ENCODE data around the gene ATP10A.

The ATP10A gene

GRCh38 chr15:25737218-25737643, 125.9 kb downstream of the ATP10A start:
- DNase-seq (ENCODE audit: low spot score) = no peak

GRCh38 chr15:25736461-25736860, 126.7 kb downstream of the ATP10A start:
- DNase-seq (ENCODE audit: low spot score) = no peak

- no peak for DNase-seq (ENCODE audit: low spot score)
These were observed 127.4 kb downstream of the ATP10A start for GRCh38 chr15:25735550-25736384.

GRCh38 chr15:25734680-25735355, 128.3 kb downstream of the ATP10A start:
- DNase-seq (ENCODE audit: low spot score) = no peak

GRCh38 chr15:25733856-25734679, 129.1 kb downstream of the ATP10A start:
- no peak for DNase-seq (ENCODE audit: low spot score)

- DNase-seq (ENCODE audit: low spot score) = no peak
These were observed 129.9 kb downstream of the ATP10A start for GRCh38 chr15:25733036-25733855.

GRCh38 chr15:25732191-25732590, 130.9 kb downstream of the ATP10A start:
- DNase-seq (ENCODE audit: low spot score) = no peak

GRCh38 chr15:25731411-25731810, 131.7 kb downstream of the ATP10A start:
- DNase-seq (ENCODE audit: low spot score) = no peak

- no peak for DNase-seq (ENCODE audit: low spot score)
These were observed 132.2 kb downstream of the ATP10A start for GRCh38 chr15:25730918-25731317.

GRCh38 chr15:25728816-25729215, 134.3 kb downstream of the ATP10A start:
- DNase-seq (ENCODE audit: low spot score) = no peak

- DNase-seq (ENCODE audit: low spot score) = no peak
These were observed 135.1 kb downstream of the ATP10A start for GRCh38 chr15:25727867-25728600.

- DNase-seq (ENCODE audit: low spot score) = no peak
These were observed 136.0 kb downstream of the ATP10A start for GRCh38 chr15:25727116-25727515.

GRCh38 chr15:25725758-25726157, 137.4 kb downstream of the ATP10A start:
- DNase-seq (ENCODE audit: low spot score) = no peak

GRCh38 chr15:25724899-25725298, 138.2 kb downstream of the ATP10A start:
- DNase-seq (ENCODE audit: low spot score) = no peak

- DNase-seq (ENCODE audit: low spot score) = no peak
These were observed 141.5 kb downstream of the ATP10A start for GRCh38 chr15:25721605-25721955.

- no peak for DNase-seq (ENCODE audit: low spot score)
These were observed 143.8 kb downstream of the ATP10A start for GRCh38 chr15:25719101-25719985.

- DNase-seq (ENCODE audit: low spot score) = no peak
These were observed 144.5 kb downstream of the ATP10A start for GRCh38 chr15:25718597-25718996.

GRCh38 chr15:25718169-25718536, 145.0 kb downstream of the ATP10A start:
- DNase-seq (ENCODE audit: low spot score) = no peak

GRCh38 chr15:25717457-25718168, 145.5 kb downstream of the ATP10A start:
- no peak for DNase-seq (ENCODE audit: low spot score)

- DNase-seq (ENCODE audit: low spot score) = no peak
These were observed 146.0 kb downstream of the ATP10A start for GRCh38 chr15:25717127-25717456.
